ENCODE results near the gene PDE6H.

PDE6H gene

GRCh38 chr12:14952299-14952921, 20.4 kb upstream of the PDE6H start:
- no peak for DNase-seq

DNA sequence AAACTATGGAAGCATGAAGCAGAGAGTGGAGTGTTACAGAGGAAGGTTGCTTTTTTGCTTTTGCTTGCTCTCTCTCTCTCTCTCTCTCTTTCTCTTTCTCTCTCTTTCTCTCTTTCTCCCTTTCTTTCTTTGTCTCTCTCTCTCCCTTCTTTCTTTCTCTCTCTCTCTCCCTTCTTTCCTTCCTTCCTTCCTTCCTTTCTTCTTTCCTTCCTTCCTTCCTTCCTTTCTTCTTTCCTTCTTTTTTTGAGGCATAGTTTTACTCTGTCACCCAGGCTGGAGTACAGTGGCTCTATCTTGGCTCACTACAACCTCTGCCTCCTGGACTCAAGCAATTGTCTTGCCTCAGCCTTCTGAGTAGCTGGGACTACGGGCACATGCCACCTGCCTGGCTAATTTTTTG, 19.1 kb upstream of the PDE6H start:
- DNase-seq: no peak

GRCh38 chr12:14954269-14954668, 18.6 kb upstream of the PDE6H start:
- no peak for DNase-seq

DNA sequence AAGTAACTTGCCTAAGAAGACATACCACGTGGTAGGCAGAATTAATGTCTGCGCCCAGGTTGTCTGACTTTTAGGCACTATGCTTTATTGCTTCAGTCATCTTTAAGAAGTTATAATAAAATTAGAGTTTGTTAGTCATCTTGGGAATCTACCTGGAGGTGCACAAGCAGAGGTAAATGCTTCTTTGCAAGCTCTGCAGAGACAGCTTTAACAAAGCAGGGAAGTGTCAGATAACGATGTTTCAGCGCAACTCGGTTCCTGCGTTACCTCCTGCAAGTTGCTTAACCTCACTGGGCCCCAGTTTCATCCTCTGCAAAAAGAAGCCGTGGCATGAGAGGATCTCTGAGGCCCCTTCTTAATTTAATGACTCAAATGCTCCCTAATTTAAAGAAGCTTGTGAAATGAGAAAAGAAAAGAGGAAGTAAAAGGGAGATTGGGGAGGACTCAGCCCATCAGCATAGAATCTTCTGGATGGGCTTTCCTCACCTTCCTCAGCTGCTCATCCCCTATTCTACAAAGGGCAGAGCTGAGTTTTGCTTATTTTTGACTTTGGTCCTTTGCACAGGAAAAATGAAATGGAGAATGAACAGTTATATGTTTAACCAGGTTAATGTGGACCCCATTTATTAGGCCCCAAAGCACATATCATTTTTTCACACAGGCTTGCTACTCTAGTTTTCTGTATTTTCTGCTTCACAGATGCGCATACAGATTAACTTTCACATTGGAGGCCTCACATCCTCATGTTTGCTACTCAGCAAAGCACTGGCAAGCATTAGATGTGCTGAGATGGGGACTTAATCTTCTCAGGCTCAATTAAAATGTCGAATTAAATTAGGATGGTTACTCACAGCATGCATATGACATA, 16.6 kb upstream of the PDE6H start:
- no peak for DNase-seq

DNA sequence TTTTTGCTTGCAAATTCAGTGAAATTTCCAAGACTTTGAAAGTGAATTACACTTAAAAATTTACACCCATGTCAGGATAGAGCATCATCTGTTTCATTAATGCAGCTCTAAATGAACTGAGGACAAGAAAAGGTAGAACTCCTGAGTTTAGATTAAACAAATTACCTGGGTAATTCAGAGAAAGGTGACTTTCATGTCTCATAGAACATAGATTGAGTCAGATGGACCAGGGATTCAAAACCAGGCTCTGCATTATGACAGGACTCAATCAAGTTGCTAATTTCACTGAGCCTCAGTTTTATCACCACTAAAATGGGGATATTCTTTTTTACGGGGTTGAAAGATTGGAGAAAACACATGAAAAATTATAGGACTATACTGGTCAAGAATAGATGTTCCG, 15.9 kb upstream of the PDE6H start:
- DNase-seq: no peak

GRCh38 chr12:14957551-14958168, 15.2 kb upstream of the PDE6H start:
- DNase-seq: no peak

DNA sequence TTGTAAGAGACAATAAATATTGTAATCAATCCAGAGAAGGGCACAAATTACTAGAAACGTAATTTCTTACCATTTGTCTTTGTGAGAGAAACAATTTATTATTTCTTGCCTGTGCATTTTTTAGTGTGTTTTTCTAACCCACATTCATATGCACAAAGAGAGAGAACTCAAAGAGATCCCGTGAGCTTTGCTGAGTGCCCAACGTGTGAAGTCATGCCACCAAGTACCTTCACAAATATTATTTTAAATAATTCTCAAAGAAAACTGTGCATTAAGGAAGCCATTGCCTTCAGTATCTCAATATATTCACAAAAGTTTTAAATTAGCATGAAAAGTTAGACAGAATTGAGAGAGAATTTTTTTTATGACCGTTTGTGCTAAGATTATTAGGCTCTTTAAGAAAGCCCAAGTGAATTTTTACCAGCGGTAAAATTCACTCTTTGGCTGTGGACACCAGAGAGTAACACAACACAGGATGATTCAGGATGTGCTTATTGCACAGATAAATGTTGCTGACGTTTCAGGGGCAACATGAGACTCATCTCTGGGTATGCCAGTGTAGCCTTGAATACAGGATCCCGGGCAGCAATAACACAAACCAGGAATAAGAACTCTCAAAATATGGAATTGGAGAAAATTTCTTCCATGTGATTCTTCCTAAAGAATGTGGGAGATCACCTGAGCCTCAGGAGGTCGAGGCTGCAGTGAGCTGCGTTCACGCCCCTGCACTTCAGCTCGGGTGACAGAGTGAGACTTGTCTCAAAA, 14.3 kb upstream of the PDE6H start:
- DNase-seq: no peak

- DNase-seq: no peak
These were observed 13.8 kb upstream of the PDE6H start for GRCh38 chr12:14959126-14959440.

DNA sequence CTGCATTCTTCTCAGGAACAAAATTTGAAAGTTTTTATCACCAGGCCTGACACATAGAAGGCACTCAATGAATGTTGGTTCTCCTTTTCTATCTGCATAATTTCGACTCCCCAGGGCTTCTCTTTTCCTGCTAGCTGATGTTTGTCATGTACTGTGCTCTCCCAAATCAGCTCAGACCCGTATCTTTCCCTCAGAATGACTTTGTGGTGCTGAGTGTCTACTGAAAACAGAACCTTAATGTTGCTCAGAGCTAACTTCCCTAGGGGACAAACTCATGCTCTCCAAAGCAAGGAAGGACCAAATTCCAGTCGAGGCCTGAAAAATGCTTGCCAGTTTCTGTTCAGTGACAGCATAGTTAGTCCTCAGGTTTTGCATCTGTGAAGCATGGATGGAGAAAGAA, 13.4 kb upstream of the PDE6H start:
- DNase-seq: no peak

DNA sequence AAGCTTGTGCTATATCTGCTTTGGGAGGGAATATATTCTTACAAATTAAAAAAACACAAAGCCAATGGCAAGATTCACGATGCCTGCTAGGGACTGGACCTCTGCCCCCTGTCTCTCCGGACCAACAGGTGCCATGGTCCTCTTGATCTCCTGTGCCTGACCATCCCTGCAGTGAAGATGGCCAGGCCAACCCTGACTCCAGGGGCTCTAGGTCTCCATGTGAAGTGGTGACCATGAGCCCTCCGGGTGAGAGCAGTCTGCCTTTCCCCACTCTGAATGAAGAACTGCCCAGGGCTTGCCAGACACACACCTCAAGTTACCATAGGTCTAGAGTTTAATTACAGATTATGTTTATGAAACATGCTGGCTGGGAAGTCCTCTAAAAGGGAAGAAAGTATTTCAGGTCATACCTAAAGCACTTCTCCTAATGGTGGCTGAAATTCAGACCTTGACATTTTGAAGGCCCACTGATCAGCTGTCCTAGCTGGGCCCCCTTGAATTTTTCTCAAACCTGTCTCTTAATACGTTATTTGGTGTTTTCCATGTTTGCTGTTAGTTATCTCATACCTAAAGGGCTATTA, 12.8 kb upstream of the PDE6H start:
- no peak for DNase-seq

DNA sequence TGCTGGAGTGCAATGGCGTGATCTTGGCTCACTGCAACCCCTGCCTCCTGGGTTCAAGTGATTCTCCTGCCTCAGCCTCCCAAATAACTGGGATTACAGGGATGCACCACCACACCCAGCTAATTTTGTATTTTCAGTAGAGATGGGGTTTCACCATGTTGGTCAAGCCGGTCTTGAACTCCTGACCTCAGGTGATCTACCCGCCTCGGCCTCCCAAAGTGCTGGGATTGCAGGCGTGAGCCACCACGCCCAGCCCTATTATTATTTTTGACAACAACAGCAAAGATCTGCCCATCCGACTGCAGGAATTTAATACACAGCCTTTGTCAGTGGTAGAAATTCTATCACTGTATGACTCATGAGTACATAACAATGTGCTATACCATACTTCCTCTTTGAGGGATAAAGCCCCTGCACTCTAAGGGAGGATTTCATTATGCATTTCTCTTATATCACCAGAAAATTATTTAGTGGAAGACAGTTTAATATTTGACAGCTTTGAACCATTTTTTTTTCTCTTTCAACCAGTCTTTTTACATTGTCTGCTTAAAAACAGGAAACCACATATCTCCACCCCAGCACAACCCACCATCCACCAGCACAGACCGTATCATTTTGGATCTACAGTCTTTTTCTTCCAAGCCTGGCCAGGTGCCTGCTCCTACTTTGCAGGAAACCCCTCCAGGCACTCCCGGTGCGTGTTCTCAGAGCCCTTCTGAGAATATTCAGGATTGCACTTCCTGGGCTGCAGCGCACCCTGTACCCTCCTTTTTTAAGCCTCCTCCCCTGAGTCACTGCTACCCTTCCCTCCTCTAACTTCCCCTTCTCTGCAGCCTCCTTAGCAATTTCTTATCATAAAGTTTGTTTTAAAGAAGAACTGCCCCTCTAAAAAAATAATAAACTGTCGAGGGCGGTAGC, 12.0 kb upstream of the PDE6H start:
- DNase-seq: no peak

GRCh38 chr12:14961466-14962152, 11.2 kb upstream of the PDE6H start, which contains the start of gene ARHGDIB:
TSS of gene ARHGDIB (minus strand) at chr12:14961601. CDS start at chr12:14950712, 10,889 bp downstream.
- DNase-seq: no peak

- DNase-seq: no peak
These were observed 10.7 kb upstream of the PDE6H start for GRCh38 chr12:14962153-14962539.

GRCh38 chr12:14962797-14963196, 10.0 kb upstream of the PDE6H start:
- DNase-seq: no peak

DNA sequence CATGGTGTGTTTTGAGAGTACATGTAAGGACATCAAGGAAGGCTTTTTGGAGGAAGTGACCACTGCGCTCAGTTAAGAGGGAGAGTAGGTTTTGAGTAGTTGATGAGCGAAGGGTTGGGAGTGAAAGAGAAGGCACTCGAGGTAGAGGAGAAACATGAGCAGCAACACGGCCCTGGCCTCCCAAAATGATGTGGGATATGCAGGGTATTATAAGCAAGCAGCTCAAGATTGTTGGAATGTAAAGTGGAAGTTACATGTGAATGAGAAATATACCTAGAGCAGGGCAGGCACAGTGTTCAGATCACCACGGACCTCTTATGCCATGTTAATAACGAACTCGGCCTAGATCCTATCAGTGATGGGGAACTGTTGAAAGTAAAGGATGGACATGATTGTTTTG, 9.3 kb upstream of the PDE6H start:
- no peak for DNase-seq

DNA sequence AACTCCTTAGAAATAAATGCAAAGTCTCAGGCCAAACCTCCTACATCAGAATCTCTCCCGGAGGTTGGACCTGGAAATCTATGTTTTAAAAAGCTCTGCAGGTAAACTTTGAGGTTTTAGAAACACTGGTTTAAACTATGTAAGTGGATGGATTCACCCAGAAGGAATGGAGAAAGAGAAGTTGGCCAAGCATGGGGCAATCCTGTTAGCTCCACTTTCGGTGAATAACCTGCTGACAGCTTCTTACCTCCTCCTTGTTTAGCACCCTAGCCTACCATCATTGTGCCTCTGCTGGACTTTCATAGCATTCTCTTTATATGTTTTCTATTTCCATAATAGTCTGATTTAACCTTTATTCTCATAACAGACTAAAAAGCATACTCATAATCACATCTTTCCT, 8.4 kb upstream of the PDE6H start:
- DNase-seq: no peak

DNA sequence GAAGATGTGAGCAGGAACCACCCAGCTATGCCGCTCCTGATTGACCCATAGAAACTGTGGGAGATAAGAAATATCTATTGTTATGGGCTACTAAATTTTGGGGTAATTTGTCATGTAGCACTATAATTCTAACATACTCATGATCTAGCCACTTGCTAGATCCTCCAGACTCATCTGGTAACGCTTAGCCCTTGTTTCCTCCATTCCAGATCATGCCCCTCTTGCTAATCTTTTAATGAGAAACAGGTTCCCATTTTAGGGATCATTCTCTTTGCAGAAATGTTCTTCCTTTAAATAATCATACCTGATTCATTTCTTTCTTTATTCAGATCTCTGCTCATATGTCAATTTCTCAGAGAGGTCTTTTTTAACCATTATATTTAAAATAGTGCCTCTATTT, 7.6 kb upstream of the PDE6H start:
- no peak for DNase-seq

DNA sequence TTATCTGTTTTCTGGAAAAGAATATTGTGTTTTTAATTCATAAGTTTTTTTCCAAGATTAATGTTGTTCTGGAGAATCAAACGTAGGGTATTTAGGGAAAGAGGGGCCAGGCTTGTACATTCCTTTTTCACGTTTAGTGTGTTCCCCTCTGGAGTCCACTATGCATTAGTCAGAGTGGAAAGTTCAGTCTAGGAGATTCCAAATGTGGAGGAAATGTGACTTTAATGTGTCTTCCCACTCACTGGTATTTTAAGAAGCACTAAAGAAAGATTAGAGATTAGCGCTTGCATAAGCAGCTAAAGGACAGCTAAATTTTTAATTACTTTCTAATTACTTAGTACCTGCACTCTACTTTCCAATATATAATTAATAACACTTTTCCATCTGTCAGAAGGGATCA, 4.4 kb upstream of the PDE6H start:
- no peak for DNase-seq

GRCh38 chr12:14970473-14970872, 2.4 kb upstream of the PDE6H start:
- DNase-seq: no peak

- no peak for DNase-seq
These were observed 1.8 kb downstream of the PDE6H start for GRCh38 chr12:14974633-14975032.

- no peak for DNase-seq
These were observed 2.6 kb downstream of the PDE6H start for GRCh38 chr12:14975457-14975856.

Measured in NCI-H146 (cell line).